WTC11 (cell line): ENCODE data around the gene FAM161A.

Experiments
- ZNF138 ChIP-seq: sonication (generic); formaldehyde crosslinking; conservative IDR thresholded peaks from 2 replicates; pipeline ENCODE4 v1.8.1; 2022; ENCODE audit warnings: mild to moderate bottlenecking, moderate library complexity, missing genetic modification reagents
- TF ChIP-seq, protein P1 (sequence below): sonication (generic); formaldehyde crosslinking; IDR thresholded peaks from 2 replicates; pipeline ENCODE4 v1.8.1; 2023; ENCODE audit warnings: mild to moderate bottlenecking, missing genetic modification reagents, moderate library complexity
- TF ChIP-seq, protein P2 (sequence below): fragments of 200-600 bp; IDR thresholded peaks from 2 replicates; pipeline ENCODE4 v1.8.0; 2022; ENCODE audit warnings: antibody characterized with exemption
- TF ChIP-seq, protein P3 (sequence below): sonication (generic); formaldehyde crosslinking; conservative IDR thresholded peaks from 2 replicates; pipeline ENCODE4 v1.8.1; 2022; ENCODE audit warnings: mild to moderate bottlenecking, missing genetic modification reagents

DNA sequence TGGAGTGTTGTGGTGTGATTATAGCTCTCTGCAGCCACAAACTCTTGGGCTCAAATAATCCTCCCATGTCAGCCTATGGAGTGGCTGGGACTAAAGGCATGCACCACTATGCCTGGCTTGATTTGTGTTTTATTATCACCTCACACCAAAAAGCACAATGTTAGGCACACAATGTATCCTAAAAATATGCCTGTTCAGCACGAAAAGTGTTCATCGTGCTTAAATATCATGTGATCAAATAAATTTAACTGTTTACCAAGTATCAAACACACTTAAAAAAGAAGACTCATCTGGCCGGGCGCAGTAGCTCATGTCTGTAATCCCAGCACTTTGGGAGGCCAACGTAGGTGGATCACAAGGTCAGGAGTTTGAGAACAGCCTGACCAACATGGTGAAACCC is 29.0 kb upstream of the FAM161A start:
- TF ChIP-seq, protein P1, sequence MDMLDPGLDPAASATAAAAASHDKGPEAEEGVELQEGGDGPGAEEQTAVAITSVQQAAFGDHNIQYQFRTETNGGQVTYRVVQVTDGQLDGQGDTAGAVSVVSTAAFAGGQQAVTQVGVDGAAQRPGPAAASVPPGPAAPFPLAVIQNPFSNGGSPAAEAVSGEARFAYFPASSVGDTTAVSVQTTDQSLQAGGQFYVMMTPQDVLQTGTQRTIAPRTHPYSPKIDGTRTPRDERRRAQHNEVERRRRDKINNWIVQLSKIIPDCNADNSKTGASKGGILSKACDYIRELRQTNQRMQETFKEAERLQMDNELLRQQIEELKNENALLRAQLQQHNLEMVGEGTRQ (CRISPR knock-in tag) = no peak
- no peak for TF ChIP-seq ZNF138 (CRISPR knock-in tag)
- TF ChIP-seq, protein P2, sequence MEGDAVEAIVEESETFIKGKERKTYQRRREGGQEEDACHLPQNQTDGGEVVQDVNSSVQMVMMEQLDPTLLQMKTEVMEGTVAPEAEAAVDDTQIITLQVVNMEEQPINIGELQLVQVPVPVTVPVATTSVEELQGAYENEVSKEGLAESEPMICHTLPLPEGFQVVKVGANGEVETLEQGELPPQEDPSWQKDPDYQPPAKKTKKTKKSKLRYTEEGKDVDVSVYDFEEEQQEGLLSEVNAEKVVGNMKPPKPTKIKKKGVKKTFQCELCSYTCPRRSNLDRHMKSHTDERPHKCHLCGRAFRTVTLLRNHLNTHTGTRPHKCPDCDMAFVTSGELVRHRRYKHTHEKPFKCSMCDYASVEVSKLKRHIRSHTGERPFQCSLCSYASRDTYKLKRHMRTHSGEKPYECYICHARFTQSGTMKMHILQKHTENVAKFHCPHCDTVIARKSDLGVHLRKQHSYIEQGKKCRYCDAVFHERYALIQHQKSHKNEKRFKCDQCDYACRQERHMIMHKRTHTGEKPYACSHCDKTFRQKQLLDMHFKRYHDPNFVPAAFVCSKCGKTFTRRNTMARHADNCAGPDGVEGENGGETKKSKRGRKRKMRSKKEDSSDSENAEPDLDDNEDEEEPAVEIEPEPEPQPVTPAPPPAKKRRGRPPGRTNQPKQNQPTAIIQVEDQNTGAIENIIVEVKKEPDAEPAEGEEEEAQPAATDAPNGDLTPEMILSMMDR = no peak
- TF ChIP-seq, protein P3, sequence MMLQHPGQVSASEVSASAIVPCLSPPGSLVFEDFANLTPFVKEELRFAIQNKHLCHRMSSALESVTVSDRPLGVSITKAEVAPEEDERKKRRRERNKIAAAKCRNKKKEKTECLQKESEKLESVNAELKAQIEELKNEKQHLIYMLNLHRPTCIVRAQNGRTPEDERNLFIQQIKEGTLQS = no peak
